Endothelial cell of umbilical vein (primary cell): Measurements from ENCODE around the gene CDK2. TPM values are rescaled to one million over a fixed set of nuclear protein-coding genes. Genes with fewer than 3 reads are reported as not detected.

ENCODE experiments used
- BruUV-seq: library from RNA; stranded (reverse); fragments of 400-500 nt; replicated peaks from 2 replicates; lab custom pipeline; 2021; lab: Mats Ljungman, UMichigan
- CTCF ChIA-PET: fragments of 300-600, 350-600 bp; sonication (Branson Sonifier 250); formaldehyde crosslinking; loops from one replicate; lab custom pipeline; 2021; ENCODE audit warnings: antibody characterized with exemption, inconsistent platforms; lab: Charles Lee
- POLR2A ChIA-PET: fragments of 300-600, 350-600 bp; sonication (Branson Sonifier 250); formaldehyde crosslinking; loops from one replicate; lab custom pipeline; 2021; ENCODE audit warnings: antibody characterized with exemption, inconsistent platforms; lab: Charles Lee
- DNase-seq: peaks from one replicate; pipeline ENCODE4 v3.0.0-alpha.2; 2011; ENCODE audit warnings: low read depth, low spot score
- FAIRE-seq: peaks from 2 replicates; lab custom pipeline; 2011; peaks lifted over from hg19 to GRCh38; lab: Jason Lieb, UNC
- H2AFZ ChIP-seq: 2 replicates; pipeline ENCODE4 v1.6.0; 2012; ENCODE audit warnings: low read depth, low read length, control low read depth, inconsistent platforms
- H3K27ac ChIP-seq: 2 replicates; pipeline ENCODE4 v1.5.1; 2011; ENCODE audit warnings: low read depth, mild to moderate bottlenecking, control low read depth, low read length, moderate library complexity; ENCODE audit not compliant: insufficient read depth
- H3K27me3 ChIP-seq, 2 experiments: 2 replicates each; pipeline versions ENCODE4 v1.6.0 to v1.6.1; 2011; ENCODE audit warnings: low read length in 2 of 2, mixed read lengths in 1 of 2; ENCODE audit not compliant: control insufficient read depth in 2 of 2, insufficient read depth in 2 of 2
- H3K36me3 ChIP-seq, 2 experiments: 2 replicates in 1 of 2; 3 replicates in 1 of 2; pipeline ENCODE4 v1.5.1; 2011; ENCODE audit warnings: low read length in 2 of 2, mild to moderate bottlenecking in 1 of 2, moderate library complexity in 1 of 2; ENCODE audit not compliant: control insufficient read depth in 2 of 2, insufficient read depth in 2 of 2; ENCODE audit errors: extremely low read depth in 1 of 2
- H3K4me1 ChIP-seq: 3 replicates; pipeline ENCODE4 v1.5.1; 2011; ENCODE audit warnings: mild to moderate bottlenecking, low read length; ENCODE audit not compliant: control insufficient read depth, insufficient read depth; ENCODE audit errors: extremely low read depth
- H3K4me2 ChIP-seq: 2 replicates; pipeline ENCODE4 v1.6.1; 2011; ENCODE audit warnings: low read length, control low read depth, mixed read lengths; ENCODE audit not compliant: insufficient read depth
- H3K4me3 ChIP-seq, 3 experiments: fragments of 200-600 bp in 1 of 3; sonication (generic), shearing (Covaris generic) in 1 of 3; replicated peaks in 1 of 3; 2 replicates each; pipeline ENCODE4 v1.5.1; 2011 to 2016; ENCODE audit warnings: control low read depth in 3 of 3, low read length in 3 of 3, mild to moderate bottlenecking in 2 of 3, inconsistent platforms in 1 of 3, low read depth in 1 of 3, moderate library complexity in 1 of 3; ENCODE audit not compliant: insufficient read depth in 1 of 3
- H3K79me2 ChIP-seq: 2 replicates; pipeline ENCODE4 v1.6.0; 2012; ENCODE audit warnings: low read length, inconsistent platforms; ENCODE audit not compliant: control insufficient read depth, insufficient read depth
- H3K9ac ChIP-seq: replicated peaks from 2 replicates; pipeline ENCODE3; 2011; ENCODE audit warnings: low read length, control low read depth; ENCODE audit not compliant: insufficient read depth; ENCODE audit errors: extremely low read depth
- H3K9me1 ChIP-seq: replicated peaks from 3 replicates; pipeline ENCODE4 v1.6.0; 2011; ENCODE audit warnings: mild to moderate bottlenecking, low read length; ENCODE audit not compliant: control insufficient read depth, insufficient read depth; ENCODE audit errors: extremely low read depth
- H3K9me3 ChIP-seq: replicated peaks from 2 replicates; pipeline ENCODE4 v1.5.1; 2012; ENCODE audit warnings: low read length, inconsistent platforms; ENCODE audit not compliant: control insufficient read depth, insufficient read depth
- H4K20me1 ChIP-seq: replicated peaks from 2 replicates; pipeline ENCODE3; 2011; ENCODE audit warnings: mild to moderate bottlenecking, low read length; ENCODE audit not compliant: control insufficient read depth, insufficient read depth; ENCODE audit errors: extremely low read depth
- EZH2 ChIP-seq: IDR thresholded peaks from 2 replicates; pipeline ENCODE4 v1.6.1; 2012; ENCODE audit warnings: borderline replicate concordance, low read depth, mild to moderate bottlenecking, moderate library complexity, low read length, inconsistent platforms; ENCODE audit not compliant: severe bottlenecking
- FOS ChIP-seq: IDR thresholded peaks from 2 replicates; pipeline ENCODE4 v1.6.1; 2011; ENCODE audit warnings: mild to moderate bottlenecking, low read length, moderate library complexity, borderline replicate concordance; ENCODE audit not compliant: insufficient read depth
- GATA2 ChIP-seq: IDR thresholded peaks from 2 replicates; pipeline ENCODE4 v1.7.0; 2011; ENCODE audit warnings: low read depth, mild to moderate bottlenecking, moderate library complexity, mixed read lengths, low read length; ENCODE audit not compliant: insufficient read length, insufficient read depth
- MYC ChIP-seq: IDR thresholded peaks from one replicate; pipeline ENCODE4 v1.6.1; 2011; ENCODE audit warnings: mild to moderate bottlenecking, low read depth, low read length
- POLR2A ChIP-seq: IDR thresholded peaks from 2 replicates; pipeline ENCODE4 v1.6.1; 2012; ENCODE audit warnings: low read depth, mild to moderate bottlenecking, control low read depth, low read length
- POLR2AphosphoS5 ChIP-seq: IDR thresholded peaks from 2 replicates; pipeline ENCODE4 v1.6.1; 2012; ENCODE audit warnings: low read depth, mild to moderate bottlenecking, control low read depth, low read length, moderate library complexity; ENCODE audit not compliant: insufficient read depth
- dilution Hi-C: fragments of 300-500 bp; cut with MboI; formaldehyde crosslinking; loops from one replicate; pipeline ENCODE4 v1.15.0; 2019; ENCODE audit warnings: low sequenced_read_pairs; ENCODE audit not compliant: extremely low pct_ligation_motif_present
- intact Hi-C: fragments of 100-400 bp; cut with micrococcal nuclease; formaldehyde crosslinking; loops from one replicate; pipeline ENCODE4 v1.10.0; 2022
- polyA plus RNA-seq, 4 experiments: library from polyadenylated mRNA; depleted of rRNA in 3 of 4; stranded (reverse) in 3 of 4; unstranded in 1 of 4; fragments of >200 nt; gene quantifications; 2 replicates each; pipeline versions ENCODE4 v1.2.1 to v1.2.3, GENCODE V29; 2011 to 2012; ENCODE audit warnings: missing spikeins in 1 of 4
- total RNA-seq: library from RNA; stranded (reverse); gene quantifications from 2 replicates; pipeline ENCODE4 v1.2.3, GENCODE V29; 2021
- TF ChIP-seq, protein P1 (sequence below), 2 donors: IDR thresholded peaks; 1 replicate in 1 of 2; 2 replicates in 1 of 2; pipeline ENCODE4 v1.5.1; 2011; ENCODE audit warnings: low read length in 2 of 2, mild to moderate bottlenecking in 2 of 2, moderate library complexity in 2 of 2, control low read depth in 1 of 2, inconsistent platforms in 1 of 2, low read depth in 1 of 2; ENCODE audit not compliant: insufficient read depth in 1 of 2; ENCODE audit errors: extremely low read depth in 1 of 2
- TF ChIP-seq, protein P2 (sequence below): IDR thresholded peaks from 2 replicates; pipeline ENCODE4 v1.6.1; 2011; ENCODE audit not compliant: insufficient read depth, insufficient read length

The CDK2 gene
- total and polyA plus RNA-seq, 2 donors (not counting 3 experiments of a cell fraction or from before 2014, with no cell fraction given), result 46.7 to 69.8 TPM

GRCh38 chr12:55963760-55964159, 2.9 kb upstream of the CDK2 start:
- Histone ChIP-seq H3K27me3 (no peaks in the 10 kb centered on the region), H2AFZ (no peak overlapping the region), H3K9ac (no peak overlapping the region), H3K79me2 (peaks cover 13% of the 10 kb centered on the region), H3K36me3 (peaks cover 0 to 2% of the 10 kb centered on the region in 2 experiments), H4K20me1 (no peaks in the 10 kb centered on the region), H3K9me3 (no peaks in the 10 kb centered on the region), H3K4me3 (no peak overlapping the region), H3K4me2 (no peak overlapping the region), H3K27ac (no peak overlapping the region), H3K9me1 (no peaks in the 10 kb centered on the region), H3K4me1 (peaks cover 15% of the 10 kb centered on the region)
- FAIRE-seq (no peak), DNase-seq (no peak)
- BruUV-seq, result no TSS peak
- dilution Hi-C loops (no loop called here), intact Hi-C loops (no loop called here)
- CTCF ChIA-PET, result no interaction called here
- no peak for TF ChIP-seq EZH2
- TF ChIP-seq, protein P1, sequence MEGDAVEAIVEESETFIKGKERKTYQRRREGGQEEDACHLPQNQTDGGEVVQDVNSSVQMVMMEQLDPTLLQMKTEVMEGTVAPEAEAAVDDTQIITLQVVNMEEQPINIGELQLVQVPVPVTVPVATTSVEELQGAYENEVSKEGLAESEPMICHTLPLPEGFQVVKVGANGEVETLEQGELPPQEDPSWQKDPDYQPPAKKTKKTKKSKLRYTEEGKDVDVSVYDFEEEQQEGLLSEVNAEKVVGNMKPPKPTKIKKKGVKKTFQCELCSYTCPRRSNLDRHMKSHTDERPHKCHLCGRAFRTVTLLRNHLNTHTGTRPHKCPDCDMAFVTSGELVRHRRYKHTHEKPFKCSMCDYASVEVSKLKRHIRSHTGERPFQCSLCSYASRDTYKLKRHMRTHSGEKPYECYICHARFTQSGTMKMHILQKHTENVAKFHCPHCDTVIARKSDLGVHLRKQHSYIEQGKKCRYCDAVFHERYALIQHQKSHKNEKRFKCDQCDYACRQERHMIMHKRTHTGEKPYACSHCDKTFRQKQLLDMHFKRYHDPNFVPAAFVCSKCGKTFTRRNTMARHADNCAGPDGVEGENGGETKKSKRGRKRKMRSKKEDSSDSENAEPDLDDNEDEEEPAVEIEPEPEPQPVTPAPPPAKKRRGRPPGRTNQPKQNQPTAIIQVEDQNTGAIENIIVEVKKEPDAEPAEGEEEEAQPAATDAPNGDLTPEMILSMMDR (IDR thresholded peaks at IDR 0.05; ENCODE audit: extremely low read depth in 1 of 2, insufficient read depth in 1 of 2, low read depth in 1 of 2, low read length in 2 of 2), result no peak
- no peak for TF ChIP-seq POLR2A
- TF ChIP-seq FOS, result no peak
- TF ChIP-seq MYC, result no peak
- no peak for TF ChIP-seq POLR2AphosphoS5
- TF ChIP-seq, protein P2, sequence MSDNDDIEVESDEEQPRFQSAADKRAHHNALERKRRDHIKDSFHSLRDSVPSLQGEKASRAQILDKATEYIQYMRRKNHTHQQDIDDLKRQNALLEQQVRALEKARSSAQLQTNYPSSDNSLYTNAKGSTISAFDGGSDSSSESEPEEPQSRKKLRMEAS, result no peak
- no peak for TF ChIP-seq GATA2
- POLR2A ChIA-PET, result no interaction called here
